GM18511 (cell line): ENCODE data around the gene NAA40.

Experiments
- ATAC-seq: cut with Tn5 transposase; IDR thresholded peaks from one replicate; pipeline ENCODE4 v1.9.1; 2021; ENCODE audit warnings: mild to moderate bottlenecking, moderate library complexity; ENCODE audit not compliant: unreplicated experiment

Gene NAA40

GRCh38 chr11:63938479-63939396, at the start of gene NAA40:
NAA40 (plus strand) TSS chr11:63939002; CDS start chr11:63939097, 95 bp downstream.
- ATAC-seq: peak; percentile 90

GRCh38 chr11:63889344-63889743, 49.5 kb upstream of the NAA40 start:
- no peak for ATAC-seq

GRCh38 chr11:63890368-63890767, 48.4 kb upstream of the NAA40 start:
- no peak for ATAC-seq

DNA sequence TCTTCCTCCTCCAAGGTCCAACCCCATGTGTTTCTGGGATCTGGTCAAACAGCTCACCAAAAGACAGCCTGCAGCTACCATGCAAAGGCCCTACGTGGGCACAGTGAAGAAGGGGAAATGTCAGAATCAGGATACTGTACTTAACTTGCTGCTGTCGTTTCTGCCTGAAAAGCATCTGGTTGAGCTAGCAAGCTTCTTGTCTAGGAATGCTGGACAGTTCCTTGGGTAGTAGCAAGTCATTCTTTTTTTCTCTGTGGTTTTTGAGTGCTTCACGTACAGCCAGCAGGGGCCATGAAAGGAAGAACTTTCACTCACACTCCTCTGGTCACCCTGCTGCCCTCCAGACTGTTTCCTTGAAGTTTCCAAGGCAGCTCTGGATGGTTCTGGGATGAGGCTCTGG, 46.6 kb upstream of the NAA40 start:
- no peak for ATAC-seq

- ATAC-seq: no peak
These were observed 45.4 kb upstream of the NAA40 start for GRCh38 chr11:63893355-63893754.

DNA sequence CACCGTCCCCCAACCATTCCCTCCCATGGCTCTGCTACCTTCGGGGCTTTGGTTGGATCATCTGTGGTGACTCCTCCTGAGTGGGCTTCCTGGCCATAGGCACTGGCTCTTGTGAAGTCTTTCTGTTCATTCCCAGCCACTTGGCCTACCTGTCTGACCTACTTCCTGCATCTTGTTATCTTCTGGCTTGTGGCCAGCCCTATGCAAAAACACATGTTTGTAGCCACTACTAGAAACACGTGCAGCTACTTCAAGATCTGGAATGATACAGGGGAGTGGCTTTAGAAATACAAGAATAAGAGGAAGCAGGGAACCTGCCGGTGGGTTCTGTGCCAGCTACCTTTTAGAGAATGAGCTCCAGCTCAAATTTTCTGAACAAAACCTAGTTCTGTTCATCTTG, 42.7 kb upstream of the NAA40 start:
- ATAC-seq: no peak

- no peak for ATAC-seq
These were observed 41.2 kb upstream of the NAA40 start for GRCh38 chr11:63897459-63898146.

DNA sequence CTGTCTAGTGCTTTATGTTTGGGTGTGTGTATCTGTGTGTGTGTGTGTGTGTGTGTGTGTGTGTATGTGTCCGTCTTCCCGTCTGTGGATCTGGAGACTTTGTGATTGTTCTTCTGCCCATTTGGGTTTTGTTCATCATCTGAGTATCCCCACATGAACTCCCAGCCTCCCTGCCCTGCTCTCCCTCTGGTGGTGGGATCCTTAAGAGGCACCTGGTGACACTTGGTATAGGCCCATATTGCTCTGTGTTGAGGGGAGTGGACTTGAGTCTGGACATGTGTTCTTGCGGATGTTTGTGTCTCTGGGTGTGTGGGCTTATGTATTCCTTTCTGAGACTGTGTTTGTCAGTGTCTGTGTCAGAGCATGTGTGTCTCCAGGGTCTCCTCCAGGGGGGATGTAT, 37.1 kb upstream of the NAA40 start:
- no peak for ATAC-seq

- ATAC-seq: no peak
These were observed 34.9 kb upstream of the NAA40 start for GRCh38 chr11:63903884-63904283.

DNA sequence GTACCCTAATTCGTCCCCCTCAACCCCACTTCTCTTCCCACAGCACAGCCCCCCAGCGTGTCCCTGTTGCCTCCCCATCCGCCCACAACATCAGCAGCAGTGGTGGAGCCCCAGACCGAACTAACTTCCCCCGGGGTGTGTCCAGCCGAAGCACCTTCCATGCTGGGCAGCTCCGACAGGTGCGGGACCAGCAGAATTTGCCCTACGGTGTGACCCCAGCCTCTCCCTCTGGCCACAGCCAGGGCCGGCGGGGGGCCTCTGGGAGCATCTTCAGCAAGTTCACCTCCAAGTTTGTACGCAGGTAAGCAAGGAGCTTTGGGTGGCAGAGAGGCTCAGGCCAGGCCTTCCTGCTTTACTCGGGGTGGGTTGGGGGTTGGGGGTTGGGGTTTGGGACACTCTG, 34.1 kb upstream of the NAA40 start:
- no peak for ATAC-seq

- no peak for ATAC-seq
These were observed 33.6 kb upstream of the NAA40 start for GRCh38 chr11:63905179-63905578.

GRCh38 chr11:63906087-63906486, 32.7 kb upstream of the NAA40 start:
- no peak for ATAC-seq

DNA sequence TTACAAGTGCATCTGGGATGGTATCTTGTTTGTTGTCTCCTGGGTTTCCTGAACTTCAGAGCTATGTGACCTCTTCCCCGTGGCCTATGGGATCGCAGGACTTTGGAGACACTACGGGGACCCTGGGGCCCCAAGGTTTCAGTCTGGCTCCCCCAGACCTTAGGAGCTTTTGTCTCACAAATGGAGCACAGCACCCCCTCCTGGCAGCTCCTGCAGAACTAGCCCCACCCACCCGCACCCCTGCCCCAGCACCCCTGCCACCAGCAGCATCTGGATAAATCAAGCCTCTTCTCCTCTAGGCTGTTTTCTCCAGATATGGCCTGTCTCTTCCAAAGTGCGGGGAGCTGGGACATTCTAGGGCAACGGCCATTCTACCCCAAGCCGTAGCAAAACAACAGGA, 32.2 kb upstream of the NAA40 start:
- ATAC-seq: no peak

- no peak for ATAC-seq
These were observed 31.7 kb upstream of the NAA40 start for GRCh38 chr11:63907063-63907462.

GRCh38 chr11:63907808-63908530, 30.8 kb upstream of the NAA40 start:
- no peak for ATAC-seq

- no peak for ATAC-seq
These were observed 30.0 kb upstream of the NAA40 start for GRCh38 chr11:63908631-63909401.

DNA sequence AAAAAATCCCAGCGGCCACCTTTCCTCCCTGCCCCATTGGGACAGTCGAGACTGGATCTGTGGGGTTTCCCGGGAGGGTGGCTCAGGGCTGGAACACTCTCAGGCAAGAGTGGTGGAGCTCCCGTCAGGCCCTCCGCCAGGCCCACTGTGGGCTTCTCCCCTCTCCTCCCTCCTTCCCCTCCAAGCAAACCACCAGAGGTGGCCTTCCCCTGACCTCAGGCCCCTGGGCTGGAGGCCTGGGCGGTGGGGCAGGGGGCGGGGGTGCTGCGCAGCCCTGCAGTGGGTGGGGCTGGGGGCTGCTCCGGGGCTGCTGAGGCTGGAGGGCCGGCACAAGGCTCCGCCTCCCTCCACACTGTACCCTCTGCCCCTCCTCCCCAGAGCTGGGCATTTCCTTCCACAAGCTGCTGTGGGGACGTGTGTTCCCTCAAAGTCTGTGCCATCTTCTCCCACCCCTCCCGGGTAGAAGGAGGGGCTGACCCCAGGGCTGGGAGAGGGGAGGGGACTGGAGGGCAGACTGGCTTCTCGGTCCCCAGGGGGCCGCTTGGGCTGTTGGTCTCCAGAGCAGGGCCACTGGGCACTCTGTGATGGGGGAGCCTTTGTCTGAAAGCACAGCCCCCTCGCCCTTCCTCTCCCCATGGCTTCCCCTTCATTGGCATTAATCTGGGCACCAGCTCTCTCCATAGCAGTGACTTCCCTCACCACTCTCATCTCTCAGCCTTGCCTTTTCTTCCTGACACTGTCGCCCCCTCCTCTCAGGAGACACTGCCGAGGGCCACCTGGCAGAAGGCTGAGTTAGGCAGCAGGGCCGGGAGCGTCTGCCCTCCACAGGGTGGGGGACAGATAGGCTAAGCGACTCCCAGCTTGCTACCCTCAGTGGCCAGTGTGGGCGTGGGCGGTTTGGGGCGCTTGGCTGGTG, 29.0 kb upstream of the NAA40 start:
- no peak for ATAC-seq

- ATAC-seq: no peak
These were observed 28.1 kb upstream of the NAA40 start for GRCh38 chr11:63910675-63911074.

- no peak for ATAC-seq
These were observed 27.4 kb upstream of the NAA40 start for GRCh38 chr11:63911440-63911839.

DNA sequence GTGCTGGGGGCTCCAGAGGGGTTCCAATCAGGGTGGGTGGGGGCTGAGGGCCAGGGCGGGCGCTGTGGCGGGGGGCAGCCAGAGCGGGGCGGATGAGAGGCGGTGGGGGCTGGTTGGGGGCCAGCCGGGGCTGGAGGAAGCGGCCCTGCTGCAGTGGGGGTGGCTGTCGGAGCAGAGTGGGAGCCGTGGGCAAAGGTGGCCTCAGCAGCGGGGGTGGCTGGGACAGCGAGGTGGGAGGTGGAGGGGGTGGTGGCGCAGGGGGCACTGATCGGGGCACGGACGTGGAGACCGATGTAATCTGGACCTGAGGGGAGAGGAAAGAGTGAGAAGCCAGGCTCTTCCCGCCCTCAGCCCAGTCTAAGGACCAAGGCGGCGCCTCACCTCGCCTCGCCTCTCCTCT, 26.9 kb upstream of the NAA40 start:
- ATAC-seq: no peak
